ENCODE measurements around the gene EIF2S1. TPM values are rescaled to one million over a fixed set of nuclear protein-coding genes. Genes with fewer than 3 reads are reported as not detected.
"Not testable (repeated sequence)": the region's sequence is repeated elsewhere in the genome, so short reads cannot be mapped to it uniquely, and the experiment has no call there.

The EIF2S1 gene
- polyA plus RNA-seq, 1 donor from 2014 or later: 108 TPM

GRCh38 chr14:67405771-67406170 is 45.6 kb downstream of the EIF2S1 start:
- no peaks in the 10 kb centered on the region for H3K27me3 ChIP-seq (ENCODE audit: insufficient read depth, low read depth, low read length)
- H3K4me2 ChIP-seq (ENCODE audit: low read length): no peak overlapping the region
- TF ChIP-seq REST (IDR thresholded peaks at IDR 0.05; ENCODE audit: borderline replicate concordance): no peak
- no peak for TF ChIP-seq RAD21 (conservative IDR thresholded peaks at IDR 0.05)
- H3F3A ChIP-seq (ENCODE audit: insufficient read depth, low read length, poor library complexity, severe bottlenecking): no peaks in the 10 kb centered on the region
- no peaks in the 10 kb centered on the region for H3K9me3 ChIP-seq (ENCODE audit: low read length)
- no peaks in the 10 kb centered on the region for H3K36me3 ChIP-seq (ENCODE audit: insufficient read depth, low read length)
- H3K27ac ChIP-seq (ENCODE audit: low read length): no peak overlapping the region
- no peak overlapping the region for H3K9ac ChIP-seq (ENCODE audit: low read length)
- H3K79me2 ChIP-seq (replicated peaks; ENCODE audit: insufficient read depth, low read length): no peaks in the 10 kb centered on the region
- no peaks in the 10 kb centered on the region for H4K20me1 ChIP-seq (ENCODE audit: insufficient read depth)
- H3K4me3 ChIP-seq (ENCODE audit: low read length): no peak overlapping the region
- no peak overlapping the region for H2AFZ ChIP-seq (ENCODE audit: low read depth, low read length)
- no peaks in the 10 kb centered on the region for H3K9me2 ChIP-seq (ENCODE audit: insufficient read depth, low read length)

- H3K9me3 ChIP-seq (ENCODE audit: low read length); H3K9me2 ChIP-seq (ENCODE audit: insufficient read depth, low read length); H3K9ac ChIP-seq (ENCODE audit: low read length); H3K4me3 ChIP-seq (ENCODE audit: low read length); H3K36me3 ChIP-seq (ENCODE audit: insufficient read depth, low read length); H3K4me2 ChIP-seq (ENCODE audit: low read length); H3F3A ChIP-seq (ENCODE audit: insufficient read depth, low read length, poor library complexity, severe bottlenecking); H2AFZ ChIP-seq (ENCODE audit: low read depth, low read length); H3K79me2 ChIP-seq (replicated peaks; ENCODE audit: insufficient read depth, low read length); H4K20me1 ChIP-seq (ENCODE audit: insufficient read depth); H3K27ac ChIP-seq (ENCODE audit: low read length): not testable (repeated sequence)
- H3K27me3 ChIP-seq (ENCODE audit: insufficient read depth, low read depth, low read length): peaks cover 17% of the 10 kb centered on the region
Observed at GRCh38 chr14:67408122-67408801, 48.1 kb downstream of the EIF2S1 start.

- H3K36me3 ChIP-seq (ENCODE audit: insufficient read depth, low read length): no peaks in the 10 kb centered on the region
- H3K9me3 ChIP-seq (ENCODE audit: low read length): no peaks in the 10 kb centered on the region
- H3K9ac ChIP-seq (ENCODE audit: low read length): no peak overlapping the region
- no peaks in the 10 kb centered on the region for H4K20me1 ChIP-seq (ENCODE audit: insufficient read depth)
- H2AFZ ChIP-seq (ENCODE audit: low read depth, low read length): no peak overlapping the region
- peaks cover 17% of the 10 kb centered on the region for H3K27me3 ChIP-seq (ENCODE audit: insufficient read depth, low read depth, low read length)
- H3F3A ChIP-seq (ENCODE audit: insufficient read depth, low read length, poor library complexity, severe bottlenecking): no peaks in the 10 kb centered on the region
- no peaks in the 10 kb centered on the region for H3K9me2 ChIP-seq (ENCODE audit: insufficient read depth, low read length)
- no peak overlapping the region for H3K4me3 ChIP-seq (ENCODE audit: low read length)
- no peak overlapping the region for H3K4me2 ChIP-seq (ENCODE audit: low read length)
- no peaks in the 10 kb centered on the region for H3K79me2 ChIP-seq (replicated peaks; ENCODE audit: insufficient read depth, low read length)
- H3K27ac ChIP-seq (ENCODE audit: low read length): no peak overlapping the region
- no peak for TF ChIP-seq CTCF (IDR thresholded peaks at IDR 0.05; ENCODE audit: poor library complexity, severe bottlenecking)
- TF ChIP-seq MXI1 (conservative IDR thresholded peaks at IDR 0.05; ENCODE audit: poor library complexity, severe bottlenecking): no peak
- TF ChIP-seq EZH2 (IDR thresholded peaks at IDR 0.05; ENCODE audit: borderline replicate concordance, insufficient read depth, low read length, poor library complexity, severe bottlenecking): no peak
- TF ChIP-seq EP300 (conservative IDR thresholded peaks at IDR 0.05; ENCODE audit: poor library complexity, severe bottlenecking): no peak
- no peak for TF ChIP-seq REST (IDR thresholded peaks at IDR 0.05; ENCODE audit: borderline replicate concordance)
- TF ChIP-seq SMC3 (conservative IDR thresholded peaks at IDR 0.05; ENCODE audit: poor library complexity): no peak
- no peak for TF ChIP-seq TAF1 (IDR thresholded peaks at IDR 0.05; ENCODE audit: low read depth)
- no peak for TF ChIP-seq RAD21 (conservative IDR thresholded peaks at IDR 0.05)
- TF ChIP-seq POLR2AphosphoS5 (IDR thresholded peaks at IDR 0.05): no peak
Observed at GRCh38 chr14:67409461-67409860, 49.3 kb downstream of the EIF2S1 start.
